HG03469 (cell line): Measurements from ENCODE around the gene NDUFA9.
A peak's percentile ranks its signal among the peaks of the same experiment; 100 is the strongest.

Experiments used
- ATAC-seq: cut with Tn5 transposase; IDR thresholded peaks from one replicate; pipeline ENCODE4 v1.9.1; 2021; ENCODE audit warnings: mild to moderate bottlenecking, moderate library complexity, moderate number of reproducible peaks; ENCODE audit not compliant: unreplicated experiment

NDUFA9 gene

GRCh38 chr12:4648501-4649357, at the start of gene NDUFA9, which contains the start of gene AKAP3:
Gene NDUFA9 (plus strand): TSS chr12:4649114. CDS start chr12:4649127, 13 bp downstream.
Gene AKAP3 (minus strand): TSS chr12:4649051. CDS start chr12:4638196, 10,855 bp downstream.
- ATAC-seq: peak; percentile 62

GRCh38 chr12:4603421-4603820, 45.5 kb upstream of the NDUFA9 start:
- ATAC-seq: no peak

GRCh38 chr12:4603946-4604345, 45.0 kb upstream of the NDUFA9 start:
- ATAC-seq: no peak

GRCh38 chr12:4604684-4605193, 44.2 kb upstream of the NDUFA9 start:
- no peak for ATAC-seq

- no peak for ATAC-seq
These were observed 41.9 kb upstream of the NDUFA9 start for GRCh38 chr12:4607056-4607455.

- no peak for ATAC-seq
These were observed 39.8 kb upstream of the NDUFA9 start for GRCh38 chr12:4609071-4609470.

- no peak for ATAC-seq
These were observed 38.4 kb upstream of the NDUFA9 start for GRCh38 chr12:4610481-4610880.

GRCh38 chr12:4615667-4616066, 33.2 kb upstream of the NDUFA9 start:
- no peak for ATAC-seq

- ATAC-seq: no peak
These were observed 27.4 kb upstream of the NDUFA9 start for GRCh38 chr12:4621511-4621910.

GRCh38 chr12:4626543-4626942, 22.4 kb upstream of the NDUFA9 start:
- no peak for ATAC-seq

GRCh38 chr12:4628406-4628805, 20.5 kb upstream of the NDUFA9 start:
- ATAC-seq: no peak

- no peak for ATAC-seq
These were observed 18.7 kb upstream of the NDUFA9 start for GRCh38 chr12:4630262-4630661.

- no peak for ATAC-seq
These were observed 5.2 kb upstream of the NDUFA9 start for GRCh38 chr12:4643747-4644146.

- ATAC-seq: no peak
These were observed 3.9 kb upstream of the NDUFA9 start for GRCh38 chr12:4645023-4645422.

GRCh38 chr12:4648104-4648500, 812 bp upstream of the NDUFA9 start:
- no peak for ATAC-seq

- no peak for ATAC-seq
These were observed 396 bp downstream of the NDUFA9 start for GRCh38 chr12:4649358-4649661.

- ATAC-seq: no peak
These were observed 4.3 kb downstream of the NDUFA9 start for GRCh38 chr12:4653257-4653656.

GRCh38 chr12:4653691-4654090, 4.8 kb downstream of the NDUFA9 start:
- ATAC-seq: no peak

GRCh38 chr12:4663971-4664505, 15.1 kb downstream of the NDUFA9 start:
- ATAC-seq: no peak

GRCh38 chr12:4665236-4665635, 16.3 kb downstream of the NDUFA9 start:
- no peak for ATAC-seq

- no peak for ATAC-seq
These were observed 30.8 kb downstream of the NDUFA9 start for GRCh38 chr12:4679711-4680110.

GRCh38 chr12:4681732-4682131, 32.8 kb downstream of the NDUFA9 start:
- ATAC-seq: no peak
